Hippocampal formation (tissue), 2 donors: ENCODE data around the gene ADAMTS3.

ENCODE experiments used
- DNase-seq, 2 donors: peaks; one replicate each; lab custom pipeline; 2025; lab: John Stamatoyannopoulos, UW

The ADAMTS3 gene

DNA sequence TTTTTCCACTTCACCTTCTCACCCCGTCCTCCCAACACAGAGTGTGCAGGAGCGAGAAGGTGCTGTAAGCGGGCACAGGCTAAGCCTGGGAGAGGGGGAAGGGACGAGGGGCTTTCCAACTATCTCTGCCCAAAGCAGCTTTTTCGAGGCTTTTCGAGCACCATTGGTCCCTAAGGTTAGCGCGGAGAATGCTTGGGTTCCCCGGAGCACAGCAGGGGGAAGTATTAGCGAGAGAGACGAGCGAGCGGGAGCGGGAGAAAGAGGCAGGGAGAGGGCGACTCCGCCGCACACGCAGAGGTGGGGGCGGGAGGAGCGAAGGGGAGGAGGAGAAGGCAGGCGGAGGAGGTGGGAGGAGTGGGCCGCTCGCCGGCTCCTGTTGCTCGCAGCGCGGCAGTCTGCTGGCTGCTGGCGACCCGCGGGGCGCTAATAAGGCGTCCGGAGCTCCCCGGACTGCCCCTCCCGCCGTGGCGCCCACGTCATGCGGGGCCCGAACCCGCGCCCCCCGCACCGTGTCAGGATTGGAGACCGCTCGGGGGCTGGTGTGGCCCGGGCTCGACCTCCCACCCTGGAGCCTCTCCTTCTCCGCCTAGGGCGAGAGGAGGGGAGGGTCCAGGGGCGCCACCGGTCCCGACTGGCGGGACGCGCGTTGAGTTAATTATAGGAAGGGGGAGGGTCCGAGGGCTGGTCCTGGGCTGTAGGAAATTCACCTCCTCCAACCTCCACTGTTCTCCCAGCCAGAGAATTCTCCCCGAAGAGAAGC is at the start of gene ADAMTS3:
TSS of gene ADAMTS3 (minus strand) at position 263 of the 760 bp plus-strand sequence. CDS start 459 bp downstream, outside the sequence.
- DNase-seq: peak in 1 of 2 donors; percentile 13

DNA sequence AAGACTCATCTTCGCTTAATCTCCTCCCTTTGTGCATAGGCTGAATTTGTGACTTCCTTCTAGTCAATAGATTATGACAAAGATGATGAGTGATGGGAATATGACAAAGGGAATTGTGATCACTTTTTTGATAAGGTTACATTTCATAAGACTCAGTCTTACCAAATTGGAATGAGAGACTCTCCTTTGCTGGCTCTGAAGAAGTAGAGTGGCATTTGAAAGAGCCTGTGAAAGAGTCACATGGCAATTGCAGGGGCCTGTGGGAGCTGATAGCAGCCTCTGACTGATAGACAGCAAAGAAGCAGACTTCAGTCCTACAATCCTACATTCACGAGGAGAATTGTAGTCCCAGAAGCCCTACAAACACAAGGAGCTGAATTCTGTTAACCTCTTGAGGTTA is 44.9 kb upstream of the ADAMTS3 start:
- no peak for DNase-seq

DNA sequence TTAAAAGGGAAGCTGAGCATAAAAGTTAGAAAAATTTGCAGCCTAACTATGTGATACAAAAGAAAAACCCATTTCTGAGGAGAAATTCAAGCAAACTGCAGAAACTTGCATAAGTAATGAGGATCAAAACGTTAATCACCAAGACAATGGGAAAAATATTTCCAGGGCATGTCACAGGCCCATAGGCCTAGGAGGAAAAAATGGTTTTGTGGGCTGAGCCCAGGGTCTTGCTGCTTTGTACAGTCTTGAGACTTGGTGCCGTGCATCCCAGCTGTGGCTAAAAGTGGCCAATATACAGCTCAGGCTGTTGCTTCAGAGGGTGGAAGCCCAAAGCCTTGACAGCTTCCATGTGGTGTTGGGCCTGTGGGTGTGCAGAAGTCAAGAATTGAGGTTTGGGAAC is 37.7 kb upstream of the ADAMTS3 start:
- no peak for DNase-seq

- no peak for DNase-seq
These were observed 35.3 kb upstream of the ADAMTS3 start for GRCh38 chr4:72604324-72604723.

DNA sequence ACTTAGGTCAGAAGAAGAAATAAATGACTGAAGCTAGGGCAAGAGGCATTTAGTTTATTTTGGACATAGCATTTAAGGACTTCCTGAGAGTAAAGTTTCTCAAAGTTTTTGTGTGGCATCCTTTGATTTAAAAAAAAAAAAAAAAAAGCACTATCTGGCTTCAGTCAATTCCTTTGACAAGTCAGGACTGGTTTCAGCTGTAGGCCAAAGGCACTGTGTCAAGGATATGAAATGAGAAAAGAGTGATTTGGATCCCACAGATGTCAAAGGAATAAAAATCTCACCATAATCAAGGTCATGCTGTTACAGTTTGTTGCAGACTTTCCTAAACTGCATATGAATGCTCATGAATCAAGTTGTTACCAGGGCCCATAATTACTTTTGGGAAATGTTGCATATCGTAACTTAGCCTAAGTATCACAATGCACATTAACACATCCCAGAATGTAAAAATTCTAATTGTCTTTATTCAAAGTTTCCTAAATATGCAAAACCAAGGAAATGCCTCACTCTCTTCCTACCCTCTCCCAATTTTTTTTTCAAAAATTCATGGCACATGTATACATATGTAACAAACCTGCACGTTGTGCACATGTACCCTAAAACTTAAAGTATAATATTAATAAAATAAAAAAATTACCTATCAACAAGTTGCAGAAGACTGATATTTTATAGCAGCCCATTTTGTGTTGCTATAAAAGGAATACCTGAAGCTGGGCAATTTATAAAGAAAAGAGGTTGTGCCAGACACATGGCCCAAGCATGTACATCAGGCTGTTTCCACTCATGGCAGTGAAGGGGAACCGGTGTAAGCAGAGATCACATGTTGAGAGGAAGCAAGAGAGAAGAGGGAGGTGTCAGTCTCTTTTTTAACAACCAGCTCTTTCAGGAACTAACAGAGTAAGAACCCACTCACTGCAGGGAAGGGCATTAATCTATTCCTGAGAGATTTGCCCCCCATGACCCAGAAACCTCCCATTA is 33.7 kb upstream of the ADAMTS3 start:
- DNase-seq: no peak

DNA sequence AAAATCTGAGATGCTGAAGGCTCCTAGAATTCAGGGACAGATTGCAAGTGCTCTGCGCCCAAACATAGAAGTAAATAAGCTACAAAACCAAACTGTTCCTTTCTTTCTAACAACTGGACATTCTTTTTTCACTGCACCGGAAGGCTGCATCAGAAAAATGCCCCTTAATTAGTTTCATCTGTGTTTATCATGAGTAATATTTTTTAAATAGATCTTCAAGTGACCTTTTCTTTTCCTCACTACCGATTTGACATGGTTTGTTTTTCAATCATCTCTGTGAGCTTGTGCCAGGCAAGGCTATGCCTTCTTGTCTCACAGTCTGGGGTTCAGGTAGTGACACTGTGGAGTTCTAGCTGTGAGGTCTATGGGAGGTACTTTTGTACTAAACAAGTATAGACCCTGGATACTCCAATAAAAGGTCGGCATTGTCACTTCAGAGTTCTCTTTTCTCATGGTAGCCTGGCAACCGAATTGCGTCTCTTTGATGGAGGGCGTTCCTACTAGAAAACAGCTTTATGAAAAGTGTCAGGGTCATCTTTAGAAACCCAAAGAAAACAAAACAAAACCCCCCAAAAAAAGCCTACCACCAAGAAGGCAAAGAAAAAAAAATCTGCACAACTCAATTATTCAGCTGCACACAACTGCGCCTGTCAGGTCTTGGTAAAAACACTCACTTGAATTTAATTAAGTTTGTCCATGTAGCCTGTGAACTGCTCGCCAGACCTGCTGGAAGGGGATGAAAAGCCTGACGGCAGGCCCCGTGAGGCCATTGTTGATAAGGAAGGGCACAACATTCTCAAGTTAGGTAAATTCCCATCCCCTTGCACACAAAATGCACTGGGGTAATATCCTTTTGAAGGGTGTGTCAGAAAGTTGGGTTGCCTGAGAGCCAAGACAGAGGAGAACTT is 22.8 kb upstream of the ADAMTS3 start:
- DNase-seq: no peak

- no peak for DNase-seq
These were observed 18.3 kb upstream of the ADAMTS3 start for GRCh38 chr4:72587334-72587733.

DNA sequence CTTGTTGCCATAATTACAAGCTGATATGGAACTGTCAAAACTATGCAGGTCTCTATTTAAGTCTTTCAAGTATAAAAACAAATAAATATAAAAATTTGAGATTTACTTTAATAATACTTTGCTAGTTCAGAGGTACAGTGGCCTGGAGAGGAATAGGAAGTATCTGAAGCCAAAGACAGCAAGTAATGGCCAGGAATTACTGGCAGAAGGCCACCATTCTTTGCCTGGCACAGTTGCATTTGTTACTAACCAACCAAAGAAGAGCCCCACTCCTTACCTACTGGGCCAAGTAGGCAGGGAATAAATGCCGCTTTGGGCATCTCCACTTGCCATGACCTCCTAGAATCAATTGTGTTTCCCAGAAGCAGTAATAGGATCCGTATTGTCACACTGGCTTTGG is 13.8 kb upstream of the ADAMTS3 start:
- DNase-seq: no peak

DNA sequence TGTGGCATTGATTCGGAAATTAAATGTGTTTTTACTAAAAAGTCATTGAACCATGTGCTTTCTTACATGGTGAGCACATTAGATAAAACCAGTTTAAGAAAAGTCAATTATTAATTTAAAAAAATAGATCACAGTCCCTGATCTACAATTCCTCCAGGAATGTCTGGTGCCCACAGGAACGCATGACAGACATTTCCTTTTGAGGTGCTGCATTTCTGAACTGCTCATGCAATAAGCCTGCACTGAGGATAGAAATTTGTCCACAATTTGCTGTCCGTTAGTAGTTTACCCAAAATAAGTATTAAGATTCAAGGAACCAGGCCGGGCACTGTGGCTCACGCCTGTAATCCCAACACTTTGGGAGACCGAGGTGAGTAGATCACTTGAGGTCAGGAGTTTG is 8.2 kb upstream of the ADAMTS3 start:
- no peak for DNase-seq

DNA sequence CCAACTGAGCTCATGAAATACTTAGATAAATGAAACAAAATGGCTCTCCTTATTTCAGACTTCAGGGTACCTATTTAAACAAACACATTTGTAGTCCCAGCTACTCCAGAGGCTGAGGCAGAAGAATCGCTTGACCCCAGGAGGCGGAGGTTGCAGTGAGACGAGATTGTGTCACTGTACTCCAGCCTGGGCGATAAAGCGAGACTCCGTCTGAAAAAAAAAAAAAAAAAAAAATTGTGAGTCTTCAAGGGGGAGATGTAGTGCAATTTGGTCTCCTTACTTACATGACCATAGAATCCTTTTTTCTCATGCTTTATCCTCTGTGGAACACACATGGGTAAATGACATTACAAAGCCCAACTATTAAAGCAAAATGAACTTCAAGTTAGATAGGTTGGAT is 2.3 kb upstream of the ADAMTS3 start:
- DNase-seq: no peak

- no peak for DNase-seq
These were observed 756 bp upstream of the ADAMTS3 start for GRCh38 chr4:72569719-72570235.

GRCh38 chr4:72567821-72568675 is 973 bp downstream of the ADAMTS3 start:
- DNase-seq: peak; percentile 6 to 38

DNA sequence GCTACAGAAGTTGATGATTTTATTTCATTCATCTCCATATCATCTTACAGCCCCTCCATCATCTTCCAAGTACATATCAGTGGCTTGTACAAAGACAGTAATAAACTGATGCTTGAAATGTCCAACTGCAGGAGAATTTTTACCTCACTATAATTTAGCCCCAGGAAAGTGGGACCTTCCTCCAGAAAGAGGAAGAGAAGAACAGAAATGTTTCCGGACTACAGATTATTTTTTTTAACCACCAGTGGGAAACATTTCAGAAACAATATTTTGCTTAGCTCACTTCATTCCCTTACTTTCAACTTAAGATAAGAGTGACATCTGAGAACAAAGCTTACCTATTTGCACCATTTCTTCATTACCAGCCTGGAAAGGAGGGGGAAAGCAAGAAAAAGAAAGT is 2.0 kb downstream of the ADAMTS3 start:
- DNase-seq: no peak

DNA sequence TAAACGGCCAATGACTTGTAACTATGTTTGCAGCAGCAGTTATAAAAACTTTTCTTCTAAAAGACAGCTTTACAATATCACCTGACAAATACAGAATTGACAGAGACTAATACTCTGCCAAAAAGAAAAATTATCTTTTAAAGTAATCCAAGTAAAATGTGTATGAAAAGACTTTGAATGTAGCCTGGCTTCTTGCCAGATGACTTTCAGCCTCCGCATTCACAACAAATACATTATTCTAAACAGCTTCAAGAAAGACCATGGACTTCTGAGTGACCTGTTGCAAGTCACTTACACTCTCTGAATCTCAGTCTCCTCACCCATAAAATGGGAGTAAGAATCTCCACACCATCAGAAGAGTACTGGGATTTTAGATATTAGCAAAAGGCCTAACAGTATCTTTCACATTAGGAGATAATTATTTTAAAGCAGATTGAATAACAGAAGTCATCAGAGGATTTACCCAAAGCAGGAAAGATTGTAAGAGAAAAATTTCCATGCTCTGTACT is 2.5 kb downstream of the ADAMTS3 start:
- no peak for DNase-seq

DNA sequence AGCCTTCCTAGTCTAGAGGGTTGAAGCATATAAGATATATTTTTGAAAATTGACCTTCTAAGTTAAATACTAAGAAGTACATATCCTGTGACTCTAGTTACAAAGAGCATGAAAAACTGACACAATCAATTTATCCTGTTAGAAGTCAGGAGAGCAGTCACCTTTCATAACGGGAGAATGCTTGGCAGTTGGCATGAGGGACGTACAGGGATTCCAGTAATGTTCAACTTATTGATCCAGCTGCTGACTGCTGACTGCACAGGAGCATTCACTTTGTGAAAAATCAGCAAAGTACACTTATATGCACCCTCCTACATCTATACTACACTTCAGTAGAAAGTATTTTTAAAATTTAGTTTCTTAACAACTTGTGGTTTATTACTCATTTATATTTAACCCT is 4.2 kb downstream of the ADAMTS3 start:
- DNase-seq: no peak

GRCh38 chr4:72564184-72564583 is 4.8 kb downstream of the ADAMTS3 start:
- no peak for DNase-seq

DNA sequence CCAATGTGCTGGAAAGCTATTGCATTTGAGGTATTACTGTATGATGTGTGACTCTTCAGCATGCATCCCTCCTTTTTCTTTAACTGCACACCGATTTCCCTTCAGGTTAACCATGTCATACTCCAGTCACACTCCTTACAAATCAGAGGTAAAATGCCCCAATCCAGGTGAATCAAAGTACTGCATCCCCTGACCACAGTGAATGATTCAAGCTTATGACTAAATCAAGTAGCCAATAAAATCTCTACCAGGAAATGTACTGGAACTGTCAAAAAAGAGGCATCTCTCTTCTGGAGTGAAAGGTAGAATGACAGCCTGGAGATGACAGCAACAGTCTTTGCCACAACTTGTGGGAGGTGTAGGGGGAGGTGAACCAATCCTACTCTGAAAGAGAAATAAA is 10.4 kb downstream of the ADAMTS3 start:
- DNase-seq: no peak

DNA sequence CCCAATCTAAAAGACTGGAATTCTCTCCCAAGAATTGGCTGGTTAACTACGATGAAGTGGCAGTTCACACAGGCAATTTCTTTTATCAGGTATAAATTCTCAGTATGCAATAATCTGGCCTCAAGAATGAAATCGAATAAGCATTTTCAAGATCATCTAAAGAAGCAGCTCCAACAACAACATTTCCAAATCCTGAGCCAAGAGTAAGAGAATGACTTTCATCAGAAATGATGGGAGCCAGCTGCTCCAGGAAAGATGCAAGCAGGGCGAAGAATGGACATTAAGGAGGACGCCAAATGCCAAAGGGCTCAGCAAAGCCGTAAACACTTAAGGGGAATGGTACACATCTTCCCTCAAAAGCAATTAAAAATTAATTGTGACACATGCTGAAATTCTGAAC is 12.0 kb downstream of the ADAMTS3 start:
- DNase-seq: no peak

GRCh38 chr4:72555377-72555831 is 13.6 kb downstream of the ADAMTS3 start:
- no peak for DNase-seq
